ENCODE results near the gene MYO5A.

DNA sequence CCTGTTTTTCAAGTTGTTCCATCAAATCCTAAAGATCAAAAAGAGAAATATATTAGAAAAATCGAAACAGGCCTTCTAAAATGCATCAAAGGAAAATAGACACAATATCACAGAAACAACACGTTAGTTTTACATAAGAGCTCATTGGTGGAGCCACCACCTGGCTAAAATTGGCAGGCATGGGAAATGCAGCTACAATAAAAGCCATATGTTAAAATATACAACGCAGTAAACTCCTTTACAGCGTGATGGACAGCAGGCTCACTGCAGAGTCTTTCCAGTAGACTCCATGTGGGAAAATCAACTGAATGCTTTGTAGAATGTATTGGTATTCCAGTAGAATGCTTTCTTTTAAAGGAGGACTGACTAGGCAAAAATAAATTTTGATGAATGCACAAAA lies 192.2 kb downstream of the MYO5A start:
- TF ChIP-seq NFRKB (IDR thresholded peaks at IDR 0.05) (no peak), ELF4 (IDR thresholded peaks at IDR 0.05) (no peak), SP1 (IDR thresholded peaks at IDR 0.05) (no peak), SUZ12 (IDR thresholded peaks at IDR 0.05) (no peak), FOXK2 (IDR thresholded peaks at IDR 0.05) (no peak), ZNF384 (IDR thresholded peaks at IDR 0.05) (no peak), FOXA1 (IDR thresholded peaks at IDR 0.05) (no peak), HDGF (IDR thresholded peaks at IDR 0.05; ENCODE audit: borderline replicate concordance) (no peak)
